Fibroblast of villous mesenchyme (primary cell): ENCODE measurements around the gene MKX. TPM values are rescaled to one million over a fixed set of nuclear protein-coding genes. Genes with fewer than 3 reads are reported as not detected.

Experiments
- DNase-seq: peaks from one replicate; pipeline ENCODE4 v3.0.0-alpha.2; 2010; ENCODE audit warnings: low read depth
- H3K4me3 ChIP-seq: 2 replicates; pipeline ENCODE4 v1.5.1; 2011; ENCODE audit warnings: low read depth, mild to moderate bottlenecking, low read length
- CTCF ChIP-seq: IDR thresholded peaks from 2 replicates; pipeline ENCODE4 v1.5.1; 2012; ENCODE audit warnings: low read depth, mild to moderate bottlenecking, low read length; ENCODE audit not compliant: insufficient read depth
- total RNA-seq: library from RNA; depleted of rRNA; stranded (reverse); fragments of >200 nt; gene quantifications from 2 replicates; pipeline ENCODE4 v1.2.3, GENCODE V29; 2012

The MKX gene
- total RNA-seq, 1 donor = 6.9 TPM

- DNase-seq = peak; percentile 19
- no peak overlapping the region for H3K4me3 ChIP-seq
- TF ChIP-seq CTCF = no peak
Measured at GRCh38 chr10:27723436-27723835, 22.2 kb downstream of the MKX start.

GRCh38 chr10:27720529-27720928 is 25.1 kb downstream of the MKX start:
- no peak for DNase-seq

GRCh38 chr10:27719052-27719451 is 26.6 kb downstream of the MKX start:
- TF ChIP-seq CTCF = no peak
- DNase-seq = no peak
- no peak overlapping the region for H3K4me3 ChIP-seq

More at GRCh38 chr10:27720529-27720928, 25.1 kb downstream of the MKX start:
- TF ChIP-seq CTCF = no peak
- no peak overlapping the region for H3K4me3 ChIP-seq

- TF ChIP-seq CTCF = no peak
- DNase-seq = no peak
- H3K4me3 ChIP-seq = no peak overlapping the region
Measured at GRCh38 chr10:27717861-27718260, 27.8 kb downstream of the MKX start.

GRCh38 chr10:27717224-27717623 is 28.4 kb downstream of the MKX start:
- H3K4me3 ChIP-seq = no peak overlapping the region
- no peak for TF ChIP-seq CTCF
- no peak for DNase-seq

- TF ChIP-seq CTCF = no peak
- DNase-seq = no peak
Measured at GRCh38 chr10:27716521-27716920, 29.1 kb downstream of the MKX start.

GRCh38 chr10:27715505-27715904 is 30.1 kb downstream of the MKX start:
- TF ChIP-seq CTCF = no peak
- H3K4me3 ChIP-seq = no peak overlapping the region
- DNase-seq = no peak

More at GRCh38 chr10:27716521-27716920, 29.1 kb downstream of the MKX start:
- H3K4me3 ChIP-seq = no peak overlapping the region
